Heart left ventricle (tissue), 16 donors: ENCODE results near the gene FLCN. TPM values are rescaled to one million over a fixed set of nuclear protein-coding genes. Genes with fewer than 3 reads are reported as not detected.

ENCODE experiments used
- ATAC-seq, 4 donors: fragments of 200-7000 bp; cut with Tn5 transposase; one replicate each; pipeline ENCODE4 v1.9.1; 2020 to 2022; ENCODE audit warnings: moderate library complexity in 4 of 4, mild to moderate bottlenecking in 3 of 4, moderate number of reproducible peaks in 1 of 4
- DNase-seq, 5 donors: peaks; one replicate each; pipeline ENCODE4 v3.0.0-alpha.2; 2020
- H3K27ac ChIP-seq, 12 donors: fragments of 200-600 bp; sonication (generic) in 4 of 12; one replicate each; pipeline versions ENCODE4 v1.5.0 to v1.8.0; 2016 to 2022; ENCODE audit warnings: mild to moderate bottlenecking in 2 of 12
- H3K27me3 ChIP-seq, 9 donors: fragments of 200-600 bp; sonication (generic) in 2 of 9; one replicate each; pipeline versions ENCODE4 v1.5.1 to v1.8.0; 2016 to 2022; ENCODE audit warnings: mild to moderate bottlenecking in 3 of 9
- H3K36me3 ChIP-seq, 9 donors: fragments of 200-600 bp; sonication (generic) in 2 of 9; one replicate each; pipeline versions ENCODE4 v1.5.0 to v1.8.0; 2018 to 2022; ENCODE audit warnings: mild to moderate bottlenecking in 2 of 9
- H3K4me1 ChIP-seq, 12 donors: fragments of 200-600 bp; sonication (generic) in 4 of 12; one replicate each; pipeline versions ENCODE4 v1.5.0 to v1.8.0; 2016 to 2022; ENCODE audit warnings: mild to moderate bottlenecking in 3 of 12
- H3K4me3 ChIP-seq, 12 donors: fragments of 200-600 bp; sonication (generic) in 4 of 12; one replicate each; pipeline versions ENCODE4 v1.5.0 to v1.8.0; 2017 to 2022; ENCODE audit warnings: mild to moderate bottlenecking in 9 of 12, moderate library complexity in 4 of 12
- H3K9me3 ChIP-seq, 12 donors: fragments of 200-600 bp; sonication (generic) in 4 of 12; one replicate each; pipeline versions ENCODE4 v1.5.0 to v1.8.0; 2016 to 2022; ENCODE audit warnings: mild to moderate bottlenecking in 1 of 12
- CTCF ChIP-seq, 12 donors: fragments of 200-600 bp; sonication (generic) in 4 of 12; IDR thresholded peaks; one replicate each; pipeline versions ENCODE4 v1.5.0 to v1.8.0; 2018 to 2022; ENCODE audit warnings: antibody characterized with exemption in 12 of 12, mild to moderate bottlenecking in 5 of 12
- POLR2A ChIP-seq, 2 donors: fragments of 450-650 bp; IDR thresholded peaks; one replicate each; pipeline ENCODE4 v1.6.1; 2017; ENCODE audit warnings: antibody characterized with exemption in 2 of 2, mild to moderate bottlenecking in 2 of 2, moderate library complexity in 2 of 2
- WGBS, 4 donors: extraction: QIAGEN DNeasy Blood & Tissue Kit in 2 of 4; methylation state at CpG; one replicate each; pipeline versions ENCODE4 v1.1.5 to v1.1.7; 2013 to 2018; 5-methylcytosine and 5-hydroxymethylcytosine counted together
- intact Hi-C, 10 donors: fragments of 100-400 bp; cut with DNase I; formaldehyde crosslinking; loops; one replicate each; pipeline versions ENCODE4 v1.11.1 to v1.14.2; 2022
- polyA plus RNA-seq, 2 donors: library from polyadenylated mRNA; stranded (reverse); fragments of 200-250 nt; gene quantifications; one replicate each; pipeline ENCODE4 v1.2.3, GENCODE V29; 2013
- total RNA-seq, 9 donors: library from RNA; depleted of rRNA in 2 of 9; stranded (reverse); fragments of >200 nt in 2 of 9; fragmentation: NEBNext Ultra II Directional in 3 of 9; extraction: Animal tissue kit (Norgen Biotek cat#: 25700) in 3 of 9; gene quantifications; one replicate each; pipeline versions ENCODE4 v1.1.0 to v1.2.4, GENCODE V29; 2016 to 2023
- donor health status: ischemic (EF 13 %, LVEDD 7.1; RV severe dilation, severe dysfunction).
- donor health status: healthy with polysubstance abuse.
- donor health status: DM: no; HTN: yes; CAD: no.
- donor health status: DM: no; HTN: no; CAD: no.
- donor health status: ischemic (EF 25% LVEDD 6.9; RV normal size, moderate dysfunction).
- donor health status: ischemic (EF 25% LVEDD 5.7; RV mildly dilated, moderate dysfunction).
- donor health status: healthy.
- donor health status: DM: yes; HTN: yes; CAD: no.
- donor health status: ischemic (EF 35%, LVEDD 5.7; RV mildly dilated, moderate dysfunction).
- donor health status: nonischemic (EF 11% LVEDD 7.7; RV severe dilation, severe dysfunction).
- donor health status: DM: yes; HTN: yes; CAD: no.
- donor health status: PGD.
- donor health status: ischemic (EF 29% LVEDD 5.4; RV normal size, mild dysfunction).
- donor health status: nonischemic (EF 23%, LVEDD 6.1; RV moderate dilation, normal function).

FLCN gene
- total and polyA plus RNA-seq, 11 donors = 21.1 to 120 (median 32.6) TPM

GRCh38 chr17:17236295-17237025 lies 508 bp downstream of the FLCN start:
- Histone ChIP-seq H3K9me3 (no peaks in the 10 kb centered on the region), H3K4me1 (peaks cover 0 to 56% (median 33%) of the 10 kb centered on the region in 12 donors), H3K36me3 (peaks cover 0 to 16% (median 12%) of the 10 kb centered on the region in 9 donors), H3K27ac (peak overlapping the region; percentile 92 to 99 (median 94)), H3K4me3 (peak overlapping the region; percentile 77 to 100 (median 96)), H3K27me3 (no peaks in the 10 kb centered on the region)
- no peak for TF ChIP-seq CTCF (IDR thresholded peaks at IDR 0.05)
- TF ChIP-seq POLR2A (IDR thresholded peaks at IDR 0.05) = no peak
- peak in 3 of 4 donors; percentile 9 to 21 (median 14) for ATAC-seq
- DNase-seq = no peak
- WGBS, 4 donors = 0 to 1% (median 1%) methylated on average over 25 to 31 of the region's 31 CpGs
- intact Hi-C loops = loop anchor here in 5 of 10 donors (2.0 to 10.0 kb wide), 8 partner anchors 46 to 234 kb away; partner anchors contain the start of gene COPS3 (in 1 of the 5)

GRCh38 chr17:17235212-17236174 lies 1.5 kb downstream of the FLCN start:
- intact Hi-C loops = loop anchor here in 5 of 10 donors (2.0 to 10.0 kb wide), 8 partner anchors 47 to 233 kb away; partner anchors contain the start of gene COPS3 (in 1 of the 5)
- H3K4me1 ChIP-seq = peaks cover 0 to 60% (median 33%) of the 10 kb centered on the region in 12 donors
- H3K4me3 ChIP-seq = peak overlapping the region in 11 of 12 donors; percentile 77 to 100 (median 96)
- ATAC-seq = peak in 3 of 4 donors; percentile 3 to 21 (median 6)
- peaks cover 0 to 26% (median 22%) of the 10 kb centered on the region in 9 donors for H3K36me3 ChIP-seq
- TF ChIP-seq CTCF (IDR thresholded peaks at IDR 0.05) (no peak), POLR2A (IDR thresholded peaks at IDR 0.05) (no peak)
- H3K9me3 ChIP-seq = no peaks in the 10 kb centered on the region
- no peaks in the 10 kb centered on the region for H3K27me3 ChIP-seq
- DNase-seq = no peak
- peak overlapping the region in 11 of 12 donors; percentile 22 to 99 (median 95) for H3K27ac ChIP-seq
- WGBS, 4 donors = 45 to 51% (median 49%) methylated on average over 19 of the region's 19 CpGs

- TF ChIP-seq POLR2A (IDR thresholded peaks at IDR 0.05) (no peak), CTCF (IDR thresholded peaks at IDR 0.05) (no peak)
- Histone ChIP-seq H3K4me1 (peaks cover 0 to 74% (median 44%) of the 10 kb centered on the region in 12 donors), H3K4me3 (no peak overlapping the region), H3K27ac (peak overlapping the region in 6 of 12 donors; percentile 6 to 66 (median 25)), H3K27me3 (no peaks in the 10 kb centered on the region), H3K36me3 (peaks cover 0 to 57% (median 54%) of the 10 kb centered on the region in 9 donors), H3K9me3 (no peaks in the 10 kb centered on the region)
- intact Hi-C loops = loop anchor here in 2 of 10 donors (10.0 kb wide), 2 partner anchors 47 to 87 kb away; no protein-coding TSS in a partner anchor
- ATAC-seq (no peak), DNase-seq (no peak)
- 47 to 58% (median 53%) methylated on average over 11 of the region's 11 CpGs for WGBS, 4 donors
Observed at GRCh38 chr17:17232303-17232621, 4.7 kb downstream of the FLCN start.
